PC-9 (cell line): ENCODE measurements around the gene CCR6. TPM values are rescaled to one million over a fixed set of nuclear protein-coding genes. Genes with fewer than 3 reads are reported as not detected.

ENCODE experiments used
- BruUV-seq: library from RNA; stranded (reverse); fragments of 400-500 nt; replicated peaks from 2 replicates; lab custom pipeline; 2021; lab: Mats Ljungman, UMichigan
- CTCF ChIA-PET: fragments of 300-600 bp; sonication (Branson Sonifier 250); formaldehyde crosslinking; loops from one replicate; lab custom pipeline; 2022; ENCODE audit warnings: antibody characterized with exemption; lab: Charles Lee
- POLR2A ChIA-PET: fragments of 300-600 bp; sonication (Branson Sonifier 250); formaldehyde crosslinking; loops from one replicate; lab custom pipeline; 2022; ENCODE audit warnings: antibody characterized with exemption; ENCODE audit not compliant: unreplicated experiment; lab: Charles Lee
- DNase-seq, 2 experiments: peaks; one replicate each; pipeline versions ENCODE4 v3.0.0 to v3.0.0-alpha.2; 2015 to 2022; ENCODE audit warnings: mixed read lengths in 1 of 2
- H2AFZ ChIP-seq: fragments of 200-600 bp; sonication (generic); 2 replicates; pipeline ENCODE4 v1.8.1; 2017; ENCODE audit warnings: antibody characterized with exemption
- H3F3A ChIP-seq: fragments of 200-600 bp; sonication (generic); 2 replicates; pipeline ENCODE4 v1.8.1; 2017; ENCODE audit warnings: antibody characterized with exemption, mild to moderate bottlenecking, low read depth; ENCODE audit not compliant: insufficient read depth
- H3K27ac ChIP-seq: fragments of 200-600 bp; sonication (generic); 2 replicates; pipeline ENCODE4 v1.6.1; 2016; ENCODE audit warnings: mixed run types
- H3K27me3 ChIP-seq: fragments of 200-600 bp; sonication (generic); 2 replicates; pipeline ENCODE4 v1.6.1; 2016; ENCODE audit warnings: low read depth, mixed run types; ENCODE audit not compliant: insufficient read depth
- H3K36me3 ChIP-seq: fragments of 200-600 bp; sonication (generic); 2 replicates; pipeline ENCODE4 v1.6.1; 2016; ENCODE audit warnings: low read depth, mixed run types
- H3K4me1 ChIP-seq: fragments of 200-600 bp; sonication (generic); replicated peaks from 2 replicates; pipeline ENCODE4 v1.6.1; 2016; ENCODE audit warnings: mixed run types; ENCODE audit not compliant: insufficient read depth
- H3K4me2 ChIP-seq: fragments of 200-600 bp; sonication (generic); 2 replicates; pipeline ENCODE4 v1.6.1; 2017; ENCODE audit warnings: mixed run types
- H3K4me3 ChIP-seq: fragments of 200-600 bp; sonication (generic); 2 replicates; pipeline ENCODE4 v1.6.1; 2016; ENCODE audit warnings: mixed run types
- H3K79me2 ChIP-seq: fragments of 200-600 bp; sonication (generic); 2 replicates; pipeline ENCODE4 v1.6.1; 2017; ENCODE audit warnings: low read depth, mixed run types
- H3K9me2 ChIP-seq: fragments of 200-600 bp; sonication (generic); 2 replicates; pipeline ENCODE4 v1.8.1; 2017; ENCODE audit warnings: mild to moderate bottlenecking; ENCODE audit not compliant: insufficient read depth
- H3K9me3 ChIP-seq: fragments of 200-600 bp; sonication (generic); 2 replicates; pipeline ENCODE4 v1.8.1; 2016; ENCODE audit warnings: low read depth; ENCODE audit not compliant: insufficient read depth
- H4K20me1 ChIP-seq: fragments of 200-600 bp; sonication (generic); 2 replicates; pipeline ENCODE4 v1.8.1; 2017; ENCODE audit not compliant: insufficient read depth
- CTCF ChIP-seq: fragments of 200-600 bp; sonication (generic); conservative IDR thresholded peaks from 2 replicates; pipeline ENCODE4 v1.6.1; 2017; ENCODE audit warnings: mixed run types, antibody characterized with exemption, mild to moderate bottlenecking, moderate library complexity
- EZH2 ChIP-seq: fragments of 200-600 bp; sonication (generic); IDR thresholded peaks from 2 replicates; pipeline ENCODE4 v1.8.0; 2017; ENCODE audit warnings: antibody characterized with exemption, low read depth
- intact Hi-C: fragments of 100-400 bp; cut with micrococcal nuclease; formaldehyde crosslinking; loops from one replicate; pipeline ENCODE4 v1.10.0; 2022; ENCODE audit not compliant: unreplicated experiment
- total RNA-seq: library from RNA; stranded (reverse); gene quantifications from 2 replicates; pipeline ENCODE4 v1.2.3, GENCODE V29; 2021

The CCR6 gene
- total RNA-seq, 1 experiment from 2014 or later = not detected

GRCh38 chr6:167105060-167105459 is 17.8 kb upstream of the CCR6 start:
- ChIA-PET POLR2A (no interaction called here), CTCF (no interaction called here)
- BruUV-seq = no TSS peak
- Histone ChIP-seq H3K4me3 (no peak overlapping the region), H3F3A (no peaks in the 10 kb centered on the region), H4K20me1 (no peaks in the 10 kb centered on the region), H3K79me2 (no peaks in the 10 kb centered on the region), H3K27me3 (peaks cover 77% of the 10 kb centered on the region), H3K27ac (no peak overlapping the region), H3K36me3 (no peaks in the 10 kb centered on the region), H3K4me1 (no peaks in the 10 kb centered on the region), H3K9me2 (no peaks in the 10 kb centered on the region), H2AFZ (no peak overlapping the region), H3K9me3 (no peaks in the 10 kb centered on the region), H3K4me2 (no peak overlapping the region)
- intact Hi-C loops = no loop called here
- no peak for TF ChIP-seq EZH2
- no peak for TF ChIP-seq CTCF
- DNase-seq = no peak

- no peak overlapping the region for H3K4me2 ChIP-seq
- POLR2A ChIA-PET = no interaction called here
Observed at GRCh38 chr6:167106406-167106805, 16.5 kb upstream of the CCR6 start.

GRCh38 chr6:167107787-167108186 is 15.1 kb upstream of the CCR6 start:
- Histone ChIP-seq H3K4me3 (no peak overlapping the region), H4K20me1 (no peaks in the 10 kb centered on the region), H3K27ac (no peak overlapping the region), H3K9me2 (no peaks in the 10 kb centered on the region), H3K4me1 (no peaks in the 10 kb centered on the region), H3F3A (no peaks in the 10 kb centered on the region), H2AFZ (no peak overlapping the region), H3K4me2 (no peak overlapping the region), H3K27me3 (peaks cover 77% of the 10 kb centered on the region), H3K79me2 (no peaks in the 10 kb centered on the region), H3K36me3 (no peaks in the 10 kb centered on the region), H3K9me3 (no peaks in the 10 kb centered on the region)
- POLR2A ChIA-PET = no interaction called here
- BruUV-seq = no TSS peak
- CTCF ChIA-PET = no interaction called here
- DNase-seq = no peak
- TF ChIP-seq EZH2 (no peak), CTCF (no peak)
- intact Hi-C loops = no loop called here

More at GRCh38 chr6:167106406-167106805, 16.5 kb upstream of the CCR6 start:
- Histone ChIP-seq H3K36me3 (no peaks in the 10 kb centered on the region), H3K79me2 (no peaks in the 10 kb centered on the region), H3K4me1 (no peaks in the 10 kb centered on the region), H2AFZ (no peak overlapping the region), H3F3A (no peaks in the 10 kb centered on the region), H4K20me1 (no peaks in the 10 kb centered on the region), H3K27me3 (peaks cover 77% of the 10 kb centered on the region), H3K9me3 (no peaks in the 10 kb centered on the region), H3K4me3 (no peak overlapping the region), H3K9me2 (no peaks in the 10 kb centered on the region), H3K27ac (no peak overlapping the region)
- no peak for TF ChIP-seq CTCF
- TF ChIP-seq EZH2 = no peak
- intact Hi-C loops = no loop called here
- CTCF ChIA-PET = no interaction called here
- DNase-seq = no peak
- no TSS peak for BruUV-seq
